Measurements from ENCODE around the gene PLXNA2. TPM values are rescaled to one million over a fixed set of nuclear protein-coding genes. Genes with fewer than 3 reads are reported as not detected.

Gene PLXNA2
- polyA plus RNA-seq, 2 of the 4 experiments (the other 2 are of a cell fraction), result 0.36 to 0.87 TPM

DNA sequence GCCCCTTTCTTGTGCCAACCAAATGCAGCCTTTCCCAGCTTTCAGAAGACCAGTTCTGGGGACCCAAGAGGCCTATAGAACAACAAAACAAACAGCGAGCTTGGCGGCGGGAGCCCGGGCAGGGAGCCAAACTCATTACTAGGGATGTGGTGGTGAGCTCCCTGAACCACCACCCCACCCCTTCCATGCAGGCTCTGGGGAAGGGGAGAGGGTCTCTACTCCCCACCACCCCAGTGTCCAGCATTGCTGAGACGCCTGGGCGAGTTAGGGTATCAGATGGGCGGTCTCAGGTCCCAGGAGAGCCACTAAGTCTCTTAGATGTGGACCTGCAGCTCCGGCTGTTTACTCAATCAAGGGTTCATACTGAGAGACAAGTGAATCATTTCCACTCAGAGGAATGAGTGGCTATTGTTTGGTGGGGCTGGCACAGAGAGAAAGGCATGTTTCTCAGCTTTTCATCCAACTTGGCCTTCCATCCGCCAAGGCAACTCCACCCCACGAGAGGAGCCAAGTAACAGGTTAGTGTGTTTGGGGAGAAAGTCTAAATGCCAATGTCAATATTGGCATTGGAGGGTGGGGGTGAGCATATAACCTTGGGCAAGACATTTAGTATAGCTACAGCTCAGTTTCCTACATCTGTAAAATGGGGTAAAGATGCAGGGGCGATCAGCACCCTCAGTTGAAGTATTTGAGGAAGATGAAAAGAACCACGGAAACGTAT, 40.9 kb downstream of the PLXNA2 start:
- peak overlapping the region; percentile 70 for H3K4me2 ChIP-seq
- H3K4me3 ChIP-seq, result no peak overlapping the region; the same call in 2 of the 3 replicates
- peak; percentile 68 for FAIRE-seq
- ATAC-seq, result peak; percentile 88 to 89
- POLR2A ChIA-PET, result interaction anchor here (0.9 to 2.0 kb wide), 3 partner anchors 10 to 71 kb away, joined by 3 to 19 read pairs (median 6); no protein-coding TSS in a partner anchor
- peaks cover 48% of the 10 kb centered on the region for H3K4me1 ChIP-seq
- H3K9me3 ChIP-seq, result no peaks in the 10 kb centered on the region
- CTCF ChIA-PET, result interaction anchor here (0.6 to 7.4 kb wide), 11 partner anchors 10 to 181 kb away, joined by 3 to 65 read pairs (median 5); partner anchors contain the start of gene PLXNA2
- 1% methylated on average over 12 of the region's 13 CpGs for WGBS (ENCODE audit: missing lambda C conversion rate)
- peak overlapping the region; percentile 76 to 85 for H3K27ac ChIP-seq
- DNase-seq (ENCODE audit: low read depth in 1 of 2, low spot score in 1 of 2), result peak; percentile 75 to 91
- TF ChIP-seq E2F6 (IDR thresholded peaks at IDR 0.05; ENCODE audit: borderline replicate concordance, low read depth), result 0 out of 2 replicates have a peak, but pooled peaks have one; percentile 30
- no peak for TF ChIP-seq CBX2 (IDR thresholded peaks at IDR 0.05; ENCODE audit: borderline replicate concordance, low read depth)
- TF ChIP-seq, protein P1, sequence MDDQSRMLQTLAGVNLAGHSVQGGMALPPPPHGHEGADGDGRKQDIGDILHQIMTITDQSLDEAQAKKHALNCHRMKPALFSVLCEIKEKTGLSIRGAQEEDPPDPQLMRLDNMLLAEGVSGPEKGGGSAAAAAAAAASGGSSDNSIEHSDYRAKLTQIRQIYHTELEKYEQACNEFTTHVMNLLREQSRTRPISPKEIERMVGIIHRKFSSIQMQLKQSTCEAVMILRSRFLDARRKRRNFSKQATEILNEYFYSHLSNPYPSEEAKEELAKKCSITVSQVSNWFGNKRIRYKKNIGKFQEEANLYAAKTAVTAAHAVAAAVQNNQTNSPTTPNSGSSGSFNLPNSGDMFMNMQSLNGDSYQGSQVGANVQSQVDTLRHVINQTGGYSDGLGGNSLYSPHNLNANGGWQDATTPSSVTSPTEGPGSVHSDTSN (IDR thresholded peaks at IDR 0.05), result peak; percentile 17; the same call in 1 of the 2 replicates
- TF ChIP-seq PHF8 (IDR thresholded peaks at IDR 0.05; ENCODE audit: borderline replicate concordance, low read depth), result no peak
- TF ChIP-seq HDAC2 (IDR thresholded peaks at IDR 0.05), result peak; percentile 92; the same call in 1 of the 2 replicates
- no peak for TF ChIP-seq KDM5A (IDR thresholded peaks at IDR 0.05)
- TF ChIP-seq BCL3 (IDR thresholded peaks at IDR 0.05), result 0 out of 3 replicates have a peak, but pooled peaks have one; percentile 57
- TF ChIP-seq MAFK (IDR thresholded peaks at IDR 0.05; ENCODE audit: partially characterized antibody), result no peak
- TF ChIP-seq NFE2L2 (conservative IDR thresholded peaks at IDR 0.05; ENCODE audit: low read length), result no peak
- TF ChIP-seq HEYL (CRISPR knock-in tag; IDR thresholded peaks at IDR 0.05), result no peak
- no peak for TF ChIP-seq MAZ (IDR thresholded peaks at IDR 0.05; ENCODE audit: borderline replicate concordance, low read depth, low read length)
- peak; percentile 95; the same call in 1 of the 2 replicates for TF ChIP-seq CHD4 (IDR thresholded peaks at IDR 0.05; ENCODE audit: borderline replicate concordance)
- TF ChIP-seq CBX8 (IDR thresholded peaks at IDR 0.05), result no peak
- TF ChIP-seq EHMT2 (IDR thresholded peaks at IDR 0.05; ENCODE audit: low read depth), result no peak
- no peak for TF ChIP-seq CTCF (IDR thresholded peaks at IDR 0.05)
- TF ChIP-seq JUNB (IDR thresholded peaks at IDR 0.05), result peak; percentile 84
- no peak for TF ChIP-seq HES2 (IDR thresholded peaks at IDR 0.05)
- TF ChIP-seq, protein P2, sequence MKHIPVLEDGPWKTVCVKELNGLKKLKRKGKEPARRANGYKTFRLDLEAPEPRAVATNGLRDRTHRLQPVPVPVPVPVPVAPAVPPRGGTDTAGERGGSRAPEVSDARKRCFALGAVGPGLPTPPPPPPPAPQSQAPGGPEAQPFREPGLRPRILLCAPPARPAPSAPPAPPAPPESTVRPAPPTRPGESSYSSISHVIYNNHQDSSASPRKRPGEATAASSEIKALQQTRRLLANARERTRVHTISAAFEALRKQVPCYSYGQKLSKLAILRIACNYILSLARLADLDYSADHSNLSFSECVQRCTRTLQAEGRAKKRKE (CRISPR knock-in tag; IDR thresholded peaks at IDR 0.05; ENCODE audit: low read depth), result no peak
- TF ChIP-seq FOXS1 (CRISPR knock-in tag; IDR thresholded peaks at IDR 0.05), result no peak
- TF ChIP-seq RCOR1 (IDR thresholded peaks at IDR 0.05; ENCODE audit: low read depth, low read length), result no peak
- peak; percentile 87 for TF ChIP-seq GATA3 (IDR thresholded peaks at IDR 0.05; ENCODE audit: borderline replicate concordance)
- peak; percentile 69 for TF ChIP-seq ZSCAN20 (CRISPR knock-in tag; IDR thresholded peaks at IDR 0.05)
- no peak for TF ChIP-seq HOXA7 (CRISPR knock-in tag; IDR thresholded peaks at IDR 0.05)
- TF ChIP-seq EP300 (IDR thresholded peaks at IDR 0.05), result peak; percentile 56 to 68; a peak in 2 of 5 replicates
- peak; percentile 63; the same call in 1 of the 2 replicates for TF ChIP-seq RFX5 (IDR thresholded peaks at IDR 0.05)
- TF ChIP-seq BHLHE40 (IDR thresholded peaks at IDR 0.05; ENCODE audit: low read depth, low read length), result no peak
- no peak for TF ChIP-seq RARB (CRISPR knock-in tag; IDR thresholded peaks at IDR 0.05)
- TF ChIP-seq, protein P3, sequence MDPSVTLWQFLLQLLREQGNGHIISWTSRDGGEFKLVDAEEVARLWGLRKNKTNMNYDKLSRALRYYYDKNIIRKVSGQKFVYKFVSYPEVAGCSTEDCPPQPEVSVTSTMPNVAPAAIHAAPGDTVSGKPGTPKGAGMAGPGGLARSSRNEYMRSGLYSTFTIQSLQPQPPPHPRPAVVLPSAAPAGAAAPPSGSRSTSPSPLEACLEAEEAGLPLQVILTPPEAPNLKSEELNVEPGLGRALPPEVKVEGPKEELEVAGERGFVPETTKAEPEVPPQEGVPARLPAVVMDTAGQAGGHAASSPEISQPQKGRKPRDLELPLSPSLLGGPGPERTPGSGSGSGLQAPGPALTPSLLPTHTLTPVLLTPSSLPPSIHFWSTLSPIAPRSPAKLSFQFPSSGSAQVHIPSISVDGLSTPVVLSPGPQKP (IDR thresholded peaks at IDR 0.05; ENCODE audit: low read depth, low read length), result no peak
- TF ChIP-seq POLR2A (IDR thresholded peaks at IDR 0.05; ENCODE audit: low read length), result no peak
- TF ChIP-seq, protein P4, sequence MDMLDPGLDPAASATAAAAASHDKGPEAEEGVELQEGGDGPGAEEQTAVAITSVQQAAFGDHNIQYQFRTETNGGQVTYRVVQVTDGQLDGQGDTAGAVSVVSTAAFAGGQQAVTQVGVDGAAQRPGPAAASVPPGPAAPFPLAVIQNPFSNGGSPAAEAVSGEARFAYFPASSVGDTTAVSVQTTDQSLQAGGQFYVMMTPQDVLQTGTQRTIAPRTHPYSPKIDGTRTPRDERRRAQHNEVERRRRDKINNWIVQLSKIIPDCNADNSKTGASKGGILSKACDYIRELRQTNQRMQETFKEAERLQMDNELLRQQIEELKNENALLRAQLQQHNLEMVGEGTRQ (IDR thresholded peaks at IDR 0.05), result no peak
- TF ChIP-seq EHF (CRISPR knock-in tag; IDR thresholded peaks at IDR 0.05), result no peak
- TF ChIP-seq POLR2AphosphoS2 (conservative IDR thresholded peaks at IDR 0.05; ENCODE audit: low read length), result no peak
- TF ChIP-seq HOXB5 (CRISPR knock-in tag; IDR thresholded peaks at IDR 0.05), result no peak
- TF ChIP-seq TP53 (CRISPR knock-in tag; IDR thresholded peaks at IDR 0.05), result no peak
